ENCODE measurements around the gene CD99.

CD99 gene

DNA sequence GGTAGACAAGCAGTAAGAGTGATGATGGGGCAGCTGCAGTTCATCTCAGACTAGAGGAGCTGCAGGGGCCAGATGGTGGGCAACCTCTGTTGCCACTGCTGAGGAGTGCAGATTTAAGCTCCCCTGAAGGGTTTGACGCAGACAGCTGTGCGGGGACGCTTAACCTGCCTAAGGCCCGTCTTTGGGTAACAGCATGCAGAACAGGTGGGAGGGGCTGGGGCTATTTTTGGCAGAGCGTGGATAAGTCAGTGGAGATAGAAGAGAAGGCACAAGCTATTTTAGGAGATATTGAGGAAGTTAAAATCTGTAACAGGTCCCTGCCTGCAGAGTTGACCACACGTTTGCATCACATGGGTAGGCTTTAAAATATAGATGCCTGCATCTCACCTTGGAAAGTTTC, 10.5 kb downstream of the CD99 start:
- peaks cover 58% of the 10 kb centered on the region for H3K4me1 Mint-ChIP-seq
- H3K27ac Mint-ChIP-seq: peak overlapping the region; percentile 52
- ATAC-seq: peak; percentile 60

DNA sequence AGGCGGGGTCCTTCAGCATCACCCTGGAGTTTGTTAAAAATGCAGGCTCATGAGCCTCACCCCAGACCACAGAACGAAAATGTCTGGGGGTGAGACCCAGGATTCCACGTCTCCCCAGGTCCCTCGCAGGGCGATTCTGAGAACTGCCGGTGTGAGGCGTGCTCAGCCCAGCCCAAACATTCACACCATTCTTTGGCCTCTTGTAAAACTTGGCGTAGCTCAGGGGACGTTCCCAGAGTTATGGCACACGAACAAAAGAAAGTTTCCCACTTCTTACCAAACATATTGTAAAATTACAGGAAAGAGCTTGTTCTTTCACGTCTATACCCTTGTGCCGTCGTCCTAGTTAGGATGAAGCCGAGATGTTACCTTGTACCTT, 12.9 kb downstream of the CD99 start:
- Mint-ChIP-seq H3K9me3 (peaks cover 9% of the 10 kb centered on the region), H3K36me3 (peaks cover 16% of the 10 kb centered on the region), H3K27ac (no peak overlapping the region), H3K4me1 (peaks cover 57% of the 10 kb centered on the region), H3K27me3 (no peaks in the 10 kb centered on the region), H3K4me3 (no peak overlapping the region)
- ATAC-seq: no peak

More for the DNA sequence above, 10.5 kb downstream of the CD99 start:
- H3K9me3 Mint-ChIP-seq: peaks cover 10% of the 10 kb centered on the region
- H3K4me3 Mint-ChIP-seq: peak overlapping the region; percentile 47
- no peaks in the 10 kb centered on the region for H3K27me3 Mint-ChIP-seq
- peaks cover 21% of the 10 kb centered on the region for H3K36me3 Mint-ChIP-seq

DNA sequence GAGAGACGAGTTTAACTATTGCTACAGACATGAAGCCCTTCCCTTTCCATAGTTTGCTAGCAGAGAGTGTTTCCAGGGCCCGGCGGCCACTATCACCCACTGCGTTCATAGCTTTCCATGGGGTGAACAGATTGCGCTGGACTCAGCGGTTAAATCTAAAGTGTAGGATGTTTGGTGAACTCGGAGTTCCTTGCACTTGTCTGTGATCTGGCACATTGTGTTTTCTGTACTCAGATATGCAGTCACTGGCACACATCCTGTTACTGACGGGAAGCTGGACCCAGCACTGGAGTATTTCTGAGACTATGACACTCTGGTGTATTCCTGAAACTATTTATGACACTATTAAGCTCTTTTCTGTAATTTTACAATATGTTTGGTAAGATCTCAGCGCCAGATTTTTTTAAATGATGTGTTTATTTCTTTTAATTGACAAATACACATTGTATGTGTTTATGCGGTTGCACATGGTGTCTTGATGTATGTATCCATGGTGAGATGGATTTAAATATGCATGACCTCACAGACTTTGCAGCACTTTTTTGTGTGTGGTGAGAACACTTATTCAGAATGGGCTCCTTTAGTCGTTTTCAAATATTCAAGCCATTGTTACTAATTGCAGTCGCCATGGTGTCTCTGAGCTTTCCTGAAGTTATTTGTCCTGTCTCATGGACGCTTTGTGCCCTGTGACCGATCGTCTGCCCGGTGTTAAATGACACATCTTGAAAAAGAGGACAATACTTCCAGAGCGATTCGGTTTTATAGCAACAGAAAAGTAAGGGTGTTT, 14.1 kb downstream of the CD99 start:
- Mint-ChIP-seq H3K4me3 (no peak overlapping the region), H3K36me3 (peaks cover 10% of the 10 kb centered on the region)

DNA sequence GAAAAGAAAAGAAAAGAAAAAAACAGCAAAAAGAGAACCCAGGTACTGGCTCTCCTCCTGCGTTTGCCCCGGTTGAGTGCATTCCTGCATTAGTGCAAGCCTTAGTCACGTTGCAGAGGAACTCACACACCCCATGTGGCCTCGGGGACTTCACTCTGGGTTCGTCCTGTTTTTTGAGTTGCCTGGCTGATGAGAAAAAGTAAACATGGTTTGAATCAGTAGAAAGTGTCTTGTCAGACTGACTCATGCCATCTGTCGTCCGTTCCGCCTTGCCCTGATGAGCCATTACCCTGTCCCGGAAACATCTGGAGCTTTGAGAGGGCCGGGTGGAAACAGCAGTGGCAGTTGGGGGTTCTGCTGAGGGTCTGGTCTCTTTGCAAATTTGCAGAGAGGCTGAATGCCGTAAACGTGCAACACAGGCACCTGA, 16.3 kb downstream of the CD99 start:
- Mint-ChIP-seq H3K27me3 (no peaks in the 10 kb centered on the region), H3K4me3 (peak overlapping the region; percentile 59), H3K4me1 (peaks cover 44% of the 10 kb centered on the region), H3K9me3 (no peaks in the 10 kb centered on the region), H3K36me3 (no peaks in the 10 kb centered on the region), H3K27ac (peak overlapping the region; percentile 78)
- ATAC-seq: peak; percentile 96

More for the DNA sequence above, 14.1 kb downstream of the CD99 start:
- H3K4me1 Mint-ChIP-seq: peaks cover 59% of the 10 kb centered on the region
- H3K27me3 Mint-ChIP-seq: no peaks in the 10 kb centered on the region
- H3K9me3 Mint-ChIP-seq: peaks cover 8% of the 10 kb centered on the region
- no peak overlapping the region for H3K27ac Mint-ChIP-seq
- ATAC-seq: no peak

DNA sequence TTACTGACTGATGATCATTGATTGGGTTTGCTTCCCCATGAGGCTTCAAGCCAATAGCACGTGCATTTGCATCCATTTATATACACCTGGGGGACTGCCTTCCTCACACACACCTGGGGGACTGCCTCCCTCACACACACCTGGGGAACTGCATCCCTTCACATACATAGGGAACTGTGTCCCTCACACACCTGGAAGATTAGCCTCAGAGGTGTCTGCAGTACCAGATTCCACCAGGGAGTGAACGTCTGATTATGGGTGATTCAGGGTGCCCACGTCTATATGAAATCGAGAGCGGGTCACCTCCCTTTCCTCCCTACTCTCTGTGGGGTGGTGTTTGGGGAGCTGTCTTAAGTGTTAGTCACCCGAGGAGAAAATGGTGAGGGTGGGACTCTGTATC, 16.9 kb downstream of the CD99 start:
- peaks cover 42% of the 10 kb centered on the region for H3K4me1 Mint-ChIP-seq
- peak overlapping the region; percentile 78 for H3K27ac Mint-ChIP-seq
- H3K9me3 Mint-ChIP-seq: no peaks in the 10 kb centered on the region
- no peaks in the 10 kb centered on the region for H3K36me3 Mint-ChIP-seq
- H3K27me3 Mint-ChIP-seq: no peaks in the 10 kb centered on the region
- ATAC-seq: no peak
- H3K4me3 Mint-ChIP-seq: no peak overlapping the region

DNA sequence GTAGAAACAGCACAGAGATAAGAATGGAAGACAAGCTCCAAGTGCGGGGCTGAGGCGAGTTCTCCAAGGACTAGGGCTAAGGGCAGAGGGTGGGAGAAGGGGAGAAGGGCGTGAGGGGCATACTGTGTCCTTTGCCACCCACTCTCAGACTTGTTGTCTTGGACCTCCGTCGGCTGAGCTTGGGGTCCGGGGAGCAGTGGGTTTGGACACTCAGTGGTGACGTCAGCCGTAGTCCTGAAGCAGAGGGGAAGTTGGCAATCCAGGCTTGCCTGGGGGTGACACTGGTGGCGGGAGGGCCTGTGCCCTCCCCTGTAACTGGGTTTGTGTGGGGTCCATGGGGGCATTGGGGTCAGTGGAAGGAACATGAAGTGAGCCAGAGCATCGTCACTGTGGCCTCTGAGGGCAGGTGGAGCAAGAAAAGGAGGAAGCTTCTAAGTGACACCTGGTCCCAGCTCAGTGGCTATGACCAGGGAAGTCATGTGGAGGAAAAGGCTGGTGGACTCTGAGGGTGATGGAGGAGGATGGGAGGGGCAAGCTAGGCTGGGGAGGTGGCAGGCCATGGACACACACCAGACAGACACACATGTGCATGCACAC, 17.6 kb downstream of the CD99 start:
- ATAC-seq: peak; percentile 47
- peak overlapping the region; percentile 78 for H3K27ac Mint-ChIP-seq
- H3K36me3 Mint-ChIP-seq: no peaks in the 10 kb centered on the region
- no peak overlapping the region for H3K4me3 Mint-ChIP-seq
- H3K4me1 Mint-ChIP-seq: peaks cover 42% of the 10 kb centered on the region
- H3K9me3 Mint-ChIP-seq: no peaks in the 10 kb centered on the region
- no peaks in the 10 kb centered on the region for H3K27me3 Mint-ChIP-seq

DNA sequence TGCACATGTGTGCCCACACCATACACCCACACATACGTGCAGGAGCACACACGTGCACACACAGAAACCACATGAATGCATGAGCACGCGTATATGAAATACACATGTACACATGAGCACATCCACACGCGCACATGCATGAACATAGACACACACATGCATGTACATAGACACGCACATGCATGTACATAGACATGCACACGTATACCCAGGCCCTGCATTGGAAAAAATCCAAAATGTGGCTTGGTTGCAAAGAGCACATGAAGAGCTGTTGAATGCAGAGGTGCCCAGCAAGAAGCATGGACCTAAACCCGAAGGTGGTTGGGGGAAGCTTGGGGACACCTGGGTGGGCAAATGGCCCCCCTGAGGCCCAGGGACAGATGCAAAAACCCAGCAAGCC, 18.5 kb downstream of the CD99 start:
- Mint-ChIP-seq H3K9me3 (no peaks in the 10 kb centered on the region), H3K36me3 (no peaks in the 10 kb centered on the region), H3K4me3 (no peak overlapping the region), H3K27ac (peak overlapping the region; percentile 80), H3K4me1 (peaks cover 42% of the 10 kb centered on the region), H3K27me3 (no peaks in the 10 kb centered on the region)
- no peak for ATAC-seq

DNA sequence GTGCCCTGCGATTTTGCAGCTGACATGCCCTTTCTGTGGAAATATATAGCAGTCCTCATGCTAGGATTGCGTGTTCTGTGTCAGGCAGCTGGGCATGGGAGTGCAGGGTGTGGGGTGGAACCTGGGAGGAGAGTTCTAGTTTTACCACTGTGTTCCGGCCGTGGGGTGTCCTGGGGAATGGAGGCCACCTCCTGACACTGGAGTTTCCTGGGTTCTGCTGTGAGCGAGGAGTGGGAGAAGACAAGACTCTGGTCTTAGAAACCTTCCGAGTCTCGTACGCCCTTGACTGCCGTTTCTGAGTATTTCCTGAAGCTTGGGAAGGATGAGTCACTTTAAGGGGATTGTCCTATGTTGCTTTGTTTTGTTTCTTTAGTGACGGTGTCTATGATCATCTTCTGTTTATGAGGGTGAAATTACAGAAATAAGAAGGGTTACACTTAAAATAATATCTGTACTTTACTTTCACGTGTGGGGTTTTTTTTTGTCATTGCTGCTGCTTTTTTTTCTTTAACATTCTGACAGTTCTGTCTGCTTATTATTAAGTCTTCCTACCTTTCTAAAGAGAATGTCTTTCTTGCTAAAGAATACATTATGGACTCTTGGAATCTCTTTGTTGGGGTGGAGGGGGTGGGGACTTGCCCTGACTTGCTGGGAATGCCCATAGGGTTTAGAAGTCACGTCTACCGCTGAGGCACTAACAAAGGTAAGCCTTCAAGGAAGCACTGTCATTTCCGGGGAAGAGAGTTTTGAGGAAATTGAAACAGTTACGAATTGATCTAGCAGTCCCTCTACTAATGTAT, 19.1 kb downstream of the CD99 start:
- no peak for ATAC-seq
- Mint-ChIP-seq H3K4me3 (peak overlapping the region; percentile 61), H3K27me3 (no peaks in the 10 kb centered on the region), H3K27ac (peak overlapping the region; percentile 80), H3K36me3 (peaks cover 5% of the 10 kb centered on the region), H3K9me3 (no peaks in the 10 kb centered on the region), H3K4me1 (peaks cover 42% of the 10 kb centered on the region)

DNA sequence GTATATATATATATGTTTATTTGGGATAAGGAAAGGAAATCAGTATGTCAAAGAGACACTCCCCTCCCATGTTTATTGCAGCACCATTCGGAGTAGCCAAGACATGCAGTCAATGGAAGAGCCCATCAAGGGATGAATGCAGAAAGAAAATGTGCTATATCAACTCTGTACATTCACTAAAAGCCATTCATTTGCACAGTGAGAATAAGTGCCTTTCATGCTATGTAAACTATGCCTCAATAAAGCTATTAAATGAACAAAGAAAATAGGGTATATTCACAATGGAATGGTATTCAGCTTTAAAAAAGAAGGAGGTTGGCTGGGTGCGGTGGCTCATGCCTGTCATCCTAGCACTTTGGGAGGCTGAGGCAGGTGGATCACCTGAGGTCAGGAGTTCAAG, 20.3 kb downstream of the CD99 start:
- Mint-ChIP-seq H3K27ac (no peak overlapping the region), H3K9me3 (no peaks in the 10 kb centered on the region), H3K4me1 (peaks cover 42% of the 10 kb centered on the region), H3K36me3 (peaks cover 17% of the 10 kb centered on the region), H3K27me3 (no peaks in the 10 kb centered on the region), H3K4me3 (no peak overlapping the region)
- no peak for ATAC-seq

DNA sequence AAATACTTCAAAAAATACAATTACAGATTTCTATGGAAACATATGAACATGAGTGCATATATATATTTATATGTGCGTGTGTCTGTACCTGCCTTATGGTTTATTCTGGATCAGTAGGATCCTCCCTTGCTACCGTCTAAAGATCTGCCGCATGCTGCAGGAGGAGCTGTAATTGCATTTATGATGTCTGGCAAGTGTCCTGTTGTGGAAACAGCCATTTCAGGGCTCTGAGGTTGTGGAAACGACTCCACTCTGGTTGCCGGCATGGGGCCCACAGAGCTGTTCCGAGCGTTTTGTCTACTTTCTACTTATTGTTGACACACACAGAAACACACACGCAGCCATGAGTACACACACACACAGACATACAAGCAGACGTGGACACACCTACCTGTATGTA, 21.3 kb downstream of the CD99 start:
- Mint-ChIP-seq H3K4me1 (peaks cover 34% of the 10 kb centered on the region), H3K9me3 (no peaks in the 10 kb centered on the region), H3K27ac (no peak overlapping the region), H3K4me3 (no peak overlapping the region), H3K27me3 (no peaks in the 10 kb centered on the region), H3K36me3 (peaks cover 23% of the 10 kb centered on the region)
- no peak for ATAC-seq

DNA sequence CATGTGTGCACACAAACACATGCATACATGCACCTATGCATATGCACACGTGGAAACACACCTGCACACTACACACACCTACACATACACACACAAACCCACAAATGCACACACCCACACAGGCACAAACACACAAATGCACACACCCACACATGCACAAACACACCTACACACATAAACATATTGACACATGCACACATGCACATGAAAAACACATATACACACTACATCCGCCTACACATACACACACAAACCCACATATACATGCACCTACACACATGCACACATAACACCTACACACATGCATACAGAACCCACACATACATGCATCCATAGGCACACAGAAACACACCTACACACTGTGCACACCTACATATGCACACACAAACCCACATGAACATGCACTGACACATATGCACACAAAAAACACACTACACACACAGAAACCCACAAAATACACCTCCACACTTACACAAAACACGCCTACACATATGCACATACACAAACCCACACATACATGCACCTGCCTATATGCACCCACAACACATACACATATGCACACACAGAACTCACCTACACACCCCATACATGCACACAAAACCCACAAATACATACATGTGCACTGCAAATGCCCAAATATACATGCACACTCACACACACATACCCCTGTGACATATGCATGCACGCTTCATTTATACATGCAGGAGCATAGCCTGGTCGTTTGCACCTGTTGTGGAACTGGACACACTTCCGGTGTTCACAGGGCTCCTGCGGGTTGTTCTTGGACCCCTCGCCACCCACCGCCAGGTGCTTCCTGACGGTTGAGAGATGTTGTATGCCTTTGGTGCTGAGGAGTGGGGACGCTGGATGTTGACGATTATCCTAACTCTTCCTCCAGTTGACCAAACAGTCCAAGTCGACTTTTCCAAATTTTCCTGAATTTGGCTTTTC, 22.1 kb downstream of the CD99 start:
- peaks cover 27% of the 10 kb centered on the region for H3K4me1 Mint-ChIP-seq
- H3K27me3 Mint-ChIP-seq: no peaks in the 10 kb centered on the region
- H3K9me3 Mint-ChIP-seq: no peaks in the 10 kb centered on the region
- no peak overlapping the region for H3K27ac Mint-ChIP-seq
- no peak overlapping the region for H3K4me3 Mint-ChIP-seq
- ATAC-seq: no peak
- peaks cover 31% of the 10 kb centered on the region for H3K36me3 Mint-ChIP-seq

DNA sequence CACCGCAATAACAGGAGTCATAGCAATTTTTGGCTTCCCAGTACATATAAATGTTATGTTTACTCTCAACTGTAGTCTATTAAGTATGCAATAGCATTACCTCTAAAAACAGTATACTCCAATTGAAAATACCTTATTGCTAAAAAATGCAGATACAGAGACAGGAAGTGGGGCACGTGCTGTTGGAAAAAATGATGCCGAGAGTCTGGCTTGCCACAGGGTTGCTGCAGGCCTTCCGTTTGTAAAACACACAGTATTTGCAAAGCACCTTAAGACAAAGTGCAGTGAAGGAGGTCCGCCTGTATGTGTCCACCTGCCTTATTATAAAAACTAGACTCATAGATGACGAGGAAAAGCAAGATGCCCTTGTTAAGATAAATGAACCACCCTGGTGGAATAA, 23.5 kb downstream of the CD99 start:
- Mint-ChIP-seq H3K4me3 (no peak overlapping the region), H3K27ac (no peak overlapping the region), H3K9me3 (no peaks in the 10 kb centered on the region), H3K36me3 (peaks cover 45% of the 10 kb centered on the region), H3K27me3 (no peaks in the 10 kb centered on the region), H3K4me1 (peaks cover 13% of the 10 kb centered on the region)
- ATAC-seq: no peak

DNA sequence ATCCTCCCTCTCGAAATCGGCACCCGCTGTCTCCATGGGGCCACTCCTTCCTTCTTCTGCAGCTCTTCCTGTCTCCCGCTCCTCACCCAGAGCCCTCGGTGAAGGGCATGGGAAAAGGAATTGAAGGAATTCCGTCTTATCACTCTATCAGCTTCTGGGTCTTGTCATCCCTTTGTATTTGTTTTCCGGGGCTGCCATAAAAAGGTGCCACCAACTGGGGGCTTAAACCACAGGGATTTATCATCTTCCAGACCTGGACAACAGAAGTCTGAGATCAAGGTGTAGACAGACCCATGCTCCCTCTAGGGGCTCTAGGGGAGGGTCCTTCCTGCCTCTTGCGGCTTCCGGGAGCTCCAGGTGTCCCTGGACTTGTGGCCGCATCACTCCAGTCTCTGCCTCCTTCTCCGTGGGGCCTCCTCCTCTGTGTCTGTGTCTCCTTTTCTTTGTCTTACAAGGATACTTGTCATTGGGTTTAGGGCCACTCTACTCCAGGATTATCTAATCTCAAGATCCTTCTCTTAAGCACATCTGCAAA, 24.0 kb downstream of the CD99 start:
- Mint-ChIP-seq H3K4me3 (no peak overlapping the region), H3K4me1 (peaks cover 7% of the 10 kb centered on the region)

DNA sequence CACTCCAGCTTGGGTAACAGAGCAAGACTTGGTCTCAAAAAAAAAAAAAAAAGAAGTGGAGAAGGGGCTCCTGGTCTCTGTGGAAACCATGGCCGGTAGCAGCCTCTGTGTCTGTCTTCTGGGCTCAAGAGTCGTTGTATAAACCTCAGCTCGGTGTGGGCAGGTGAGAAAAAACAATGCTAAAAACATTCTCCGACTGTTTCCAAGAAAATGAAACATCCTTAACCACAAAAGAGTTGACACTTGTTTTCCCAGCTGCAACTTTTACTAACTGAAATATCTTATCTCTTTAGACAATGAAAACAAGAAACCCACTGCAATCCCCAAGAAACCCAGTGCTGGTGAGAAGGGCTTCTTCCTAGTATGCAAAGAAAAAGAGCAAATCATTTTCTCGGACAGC, 26.2 kb downstream of the CD99 start:
- H3K4me1 Mint-ChIP-seq: no peaks in the 10 kb centered on the region
- H3K27me3 Mint-ChIP-seq: no peaks in the 10 kb centered on the region
- no peak overlapping the region for H3K27ac Mint-ChIP-seq
- H3K36me3 Mint-ChIP-seq: peaks cover 55% of the 10 kb centered on the region
- ATAC-seq: no peak
- no peak overlapping the region for H3K4me3 Mint-ChIP-seq
- no peaks in the 10 kb centered on the region for H3K9me3 Mint-ChIP-seq

More for the DNA sequence above, 24.0 kb downstream of the CD99 start:
- peaks cover 50% of the 10 kb centered on the region for H3K36me3 Mint-ChIP-seq
- no peaks in the 10 kb centered on the region for H3K9me3 Mint-ChIP-seq
- no peak overlapping the region for H3K27ac Mint-ChIP-seq
- H3K27me3 Mint-ChIP-seq: no peaks in the 10 kb centered on the region
- ATAC-seq: no peak

Measured in stimulated activated memory B cell treated with anti-CD40 and anti-IgM and Interleukin-4, amounts not matched to agents 10 μg/mL and 1 μg/mL and 100 μg/mL, for 72 hours (primary cell).